Measurements from ENCODE around the gene MAMLD1.

The MAMLD1 gene

DNA sequence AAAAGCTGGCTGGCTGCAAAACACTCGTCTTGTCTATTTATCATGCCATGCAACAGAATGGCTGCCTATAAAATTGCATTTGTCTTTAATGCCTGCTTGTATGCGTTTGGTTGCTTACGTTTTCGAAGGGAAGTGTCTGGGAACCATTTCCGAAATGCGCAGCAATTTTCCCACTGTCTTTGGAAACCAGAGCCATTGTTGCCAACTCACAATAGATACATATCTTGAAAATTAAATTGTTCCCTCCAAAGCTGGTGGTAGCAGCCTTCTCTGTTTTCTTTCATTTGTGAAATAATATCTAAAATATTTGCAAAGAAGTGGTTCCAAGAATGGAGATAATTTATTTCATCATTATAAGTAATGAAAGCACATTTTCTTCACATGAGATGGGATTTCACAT is 53.4 kb downstream of the MAMLD1 start:
- no peaks in the 10 kb centered on the region for H4K20me1 ChIP-seq (ENCODE audit: insufficient read depth, low read length)
- no peaks in the 10 kb centered on the region for H3K4me1 ChIP-seq (ENCODE audit: insufficient read depth, low read length, severe bottlenecking)
- H3K4me2 ChIP-seq (ENCODE audit: low read length) = no peak overlapping the region
- TF ChIP-seq, protein P1, sequence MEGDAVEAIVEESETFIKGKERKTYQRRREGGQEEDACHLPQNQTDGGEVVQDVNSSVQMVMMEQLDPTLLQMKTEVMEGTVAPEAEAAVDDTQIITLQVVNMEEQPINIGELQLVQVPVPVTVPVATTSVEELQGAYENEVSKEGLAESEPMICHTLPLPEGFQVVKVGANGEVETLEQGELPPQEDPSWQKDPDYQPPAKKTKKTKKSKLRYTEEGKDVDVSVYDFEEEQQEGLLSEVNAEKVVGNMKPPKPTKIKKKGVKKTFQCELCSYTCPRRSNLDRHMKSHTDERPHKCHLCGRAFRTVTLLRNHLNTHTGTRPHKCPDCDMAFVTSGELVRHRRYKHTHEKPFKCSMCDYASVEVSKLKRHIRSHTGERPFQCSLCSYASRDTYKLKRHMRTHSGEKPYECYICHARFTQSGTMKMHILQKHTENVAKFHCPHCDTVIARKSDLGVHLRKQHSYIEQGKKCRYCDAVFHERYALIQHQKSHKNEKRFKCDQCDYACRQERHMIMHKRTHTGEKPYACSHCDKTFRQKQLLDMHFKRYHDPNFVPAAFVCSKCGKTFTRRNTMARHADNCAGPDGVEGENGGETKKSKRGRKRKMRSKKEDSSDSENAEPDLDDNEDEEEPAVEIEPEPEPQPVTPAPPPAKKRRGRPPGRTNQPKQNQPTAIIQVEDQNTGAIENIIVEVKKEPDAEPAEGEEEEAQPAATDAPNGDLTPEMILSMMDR (IDR thresholded peaks at IDR 0.05; ENCODE audit: low read length) = no peak
- no peak for TF ChIP-seq EZH2 (IDR thresholded peaks at IDR 0.05; ENCODE audit: borderline replicate concordance, low read length)
- H3K36me3 ChIP-seq (ENCODE audit: insufficient read depth, low read length) = no peaks in the 10 kb centered on the region
- no peaks in the 10 kb centered on the region for H3K79me2 ChIP-seq (ENCODE audit: insufficient read depth, low read length)
- no peaks in the 10 kb centered on the region for H3K9me3 ChIP-seq (ENCODE audit: low read length)
- no peak overlapping the region for H2AFZ ChIP-seq (ENCODE audit: low read length)
- H3K4me3 ChIP-seq (ENCODE audit: low read depth, low read length, poor library complexity, severe bottlenecking) = no peak overlapping the region
- H3K27ac ChIP-seq (ENCODE audit: low read depth, low read length, poor library complexity, severe bottlenecking) = no peak overlapping the region
- H3F3A ChIP-seq (ENCODE audit: insufficient read depth, low read length) = no peaks in the 10 kb centered on the region
- H3K9me2 ChIP-seq (ENCODE audit: low read depth, low read length) = no peaks in the 10 kb centered on the region
- H3K27me3 ChIP-seq (ENCODE audit: insufficient read depth, low read length) = no peaks in the 10 kb centered on the region
- H3K9ac ChIP-seq (ENCODE audit: low read length) = no peak overlapping the region

DNA sequence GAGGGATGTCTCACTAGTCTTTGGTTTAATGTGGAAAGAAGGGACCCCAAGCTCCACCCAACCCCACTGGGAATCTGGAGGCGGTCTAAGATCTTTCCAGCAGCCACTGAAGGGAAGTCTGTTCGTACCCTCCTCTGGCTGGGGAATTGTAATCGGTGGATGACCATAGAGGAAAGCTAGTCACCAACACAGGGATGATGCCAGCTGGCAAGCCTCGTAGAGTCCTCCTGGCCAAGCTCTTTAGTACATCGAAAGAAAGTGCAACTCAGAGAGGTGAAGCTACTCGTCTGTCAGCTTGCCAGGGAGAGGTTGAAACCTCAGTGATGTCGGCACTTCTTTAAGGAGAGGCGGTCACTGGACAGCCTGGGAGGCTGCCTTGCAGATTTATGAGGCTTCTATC is 58.7 kb downstream of the MAMLD1 start:
- TF ChIP-seq, protein P1 (IDR thresholded peaks at IDR 0.05; ENCODE audit: low read length) = no peak
- TF ChIP-seq EZH2 (IDR thresholded peaks at IDR 0.05; ENCODE audit: borderline replicate concordance, low read length) = no peak
- no peaks in the 10 kb centered on the region for H3K9me3 ChIP-seq (ENCODE audit: low read length)
- H2AFZ ChIP-seq (ENCODE audit: low read length) = no peak overlapping the region
- no peaks in the 10 kb centered on the region for H3K4me1 ChIP-seq (ENCODE audit: insufficient read depth, low read length, severe bottlenecking)
- no peaks in the 10 kb centered on the region for H4K20me1 ChIP-seq (ENCODE audit: insufficient read depth, low read length)
- no peak overlapping the region for H3K4me2 ChIP-seq (ENCODE audit: low read length)
- H3K27ac ChIP-seq (ENCODE audit: low read depth, low read length, poor library complexity, severe bottlenecking) = no peak overlapping the region
- no peaks in the 10 kb centered on the region for H3K79me2 ChIP-seq (ENCODE audit: insufficient read depth, low read length)
- H3F3A ChIP-seq (ENCODE audit: insufficient read depth, low read length) = no peaks in the 10 kb centered on the region
- H3K36me3 ChIP-seq (ENCODE audit: insufficient read depth, low read length) = no peaks in the 10 kb centered on the region
- no peaks in the 10 kb centered on the region for H3K9me2 ChIP-seq (ENCODE audit: low read depth, low read length)
- no peak overlapping the region for H3K9ac ChIP-seq (ENCODE audit: low read length)
- no peak overlapping the region for H3K4me3 ChIP-seq (ENCODE audit: low read depth, low read length, poor library complexity, severe bottlenecking)
- no peaks in the 10 kb centered on the region for H3K27me3 ChIP-seq (ENCODE audit: insufficient read depth, low read length)

DNA sequence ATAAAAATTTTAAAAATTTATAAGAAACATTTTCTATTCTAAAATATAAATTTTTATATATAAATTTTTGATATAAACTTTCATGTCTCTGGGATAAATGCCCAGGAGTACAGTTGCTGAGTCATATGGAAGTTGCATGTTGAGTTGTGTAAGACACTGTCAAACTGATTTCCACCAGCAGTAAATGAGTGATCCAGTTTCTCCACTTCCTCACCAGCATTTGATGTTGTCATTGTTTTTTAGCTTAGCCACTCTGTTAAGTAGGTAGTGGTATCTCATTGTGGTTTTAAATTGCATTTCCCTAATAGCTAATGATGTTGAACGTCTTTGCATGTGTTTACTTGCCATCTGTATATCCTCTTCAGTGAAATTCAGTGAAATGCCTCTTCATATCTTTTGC is 66.5 kb downstream of the MAMLD1 start:
- no peak overlapping the region for H2AFZ ChIP-seq (ENCODE audit: low read length)
- H3K9ac ChIP-seq (ENCODE audit: low read length) = no peak overlapping the region
- no peak overlapping the region for H3K4me3 ChIP-seq (ENCODE audit: low read depth, low read length, poor library complexity, severe bottlenecking)
- no peaks in the 10 kb centered on the region for H4K20me1 ChIP-seq (ENCODE audit: insufficient read depth, low read length)
- no peaks in the 10 kb centered on the region for H3K36me3 ChIP-seq (ENCODE audit: insufficient read depth, low read length)
- no peak for TF ChIP-seq EZH2 (IDR thresholded peaks at IDR 0.05; ENCODE audit: borderline replicate concordance, low read length)
- TF ChIP-seq, protein P1 (IDR thresholded peaks at IDR 0.05; ENCODE audit: low read length) = no peak
- H3K4me1 ChIP-seq (ENCODE audit: insufficient read depth, low read length, severe bottlenecking) = no peaks in the 10 kb centered on the region
- no peaks in the 10 kb centered on the region for H3F3A ChIP-seq (ENCODE audit: insufficient read depth, low read length)
- no peaks in the 10 kb centered on the region for H3K27me3 ChIP-seq (ENCODE audit: insufficient read depth, low read length)
- H3K27ac ChIP-seq (ENCODE audit: low read depth, low read length, poor library complexity, severe bottlenecking) = no peak overlapping the region
- no peaks in the 10 kb centered on the region for H3K9me3 ChIP-seq (ENCODE audit: low read length)
- no peak overlapping the region for H3K4me2 ChIP-seq (ENCODE audit: low read length)
- H3K79me2 ChIP-seq (ENCODE audit: insufficient read depth, low read length) = no peaks in the 10 kb centered on the region
- no peaks in the 10 kb centered on the region for H3K9me2 ChIP-seq (ENCODE audit: low read depth, low read length)

Data from OCI-LY1 (cell line).